ENCODE measurements around the gene PTPRA. TPM values are rescaled to one million over a fixed set of nuclear protein-coding genes. Genes with fewer than 3 reads are reported as not detected.
A peak's percentile ranks its signal among the peaks of the same experiment; 100 is the strongest.

The PTPRA gene
- total RNA-seq, 1 experiment from 2014 or later: 26.9 TPM

- in situ Hi-C loops (cut with HindIII; ENCODE audit: low pct_unique_long_range_greater_than_20kb, low sequenced_read_pairs): no loop called here
- no peak for DNase-seq (ENCODE audit: low read depth)
Observed at GRCh38 chr20:2909953-2910352, 36.7 kb downstream of the PTPRA start.

- in situ Hi-C loops (cut with HindIII; ENCODE audit: low pct_unique_long_range_greater_than_20kb, low sequenced_read_pairs): no loop called here
Observed at GRCh38 chr20:2911200-2911599, 37.9 kb downstream of the PTPRA start.

GRCh38 chr20:2914160-2914559, 40.9 kb downstream of the PTPRA start:
- peak; percentile 18 for DNase-seq (ENCODE audit: low read depth)
- in situ Hi-C loops (cut with HindIII; ENCODE audit: low pct_unique_long_range_greater_than_20kb, low sequenced_read_pairs): no loop called here

More at GRCh38 chr20:2911200-2911599, 37.9 kb downstream of the PTPRA start:
- DNase-seq (ENCODE audit: low read depth): no peak

- in situ Hi-C loops (cut with HindIII; ENCODE audit: low pct_unique_long_range_greater_than_20kb, low sequenced_read_pairs): no loop called here
- DNase-seq (ENCODE audit: low read depth): no peak
Observed at GRCh38 chr20:2917266-2917665, 44.0 kb downstream of the PTPRA start.

- in situ Hi-C loops (cut with HindIII; ENCODE audit: low pct_unique_long_range_greater_than_20kb, low sequenced_read_pairs): no loop called here
- no peak for DNase-seq (ENCODE audit: low read depth)
Observed at GRCh38 chr20:2918096-2919049, 45.1 kb downstream of the PTPRA start.

GRCh38 chr20:2919518-2920245, 46.4 kb downstream of the PTPRA start:
- in situ Hi-C loops (cut with HindIII; ENCODE audit: low pct_unique_long_range_greater_than_20kb, low sequenced_read_pairs): no loop called here
- DNase-seq (ENCODE audit: low read depth): no peak

GRCh38 chr20:2920473-2920872, 47.2 kb downstream of the PTPRA start:
- DNase-seq (ENCODE audit: low read depth): no peak
- in situ Hi-C loops (cut with HindIII; ENCODE audit: low pct_unique_long_range_greater_than_20kb, low sequenced_read_pairs): no loop called here

- in situ Hi-C loops (cut with HindIII; ENCODE audit: low pct_unique_long_range_greater_than_20kb, low sequenced_read_pairs): no loop called here
- no peak for DNase-seq (ENCODE audit: low read depth)
Observed at GRCh38 chr20:2921506-2921905, 48.2 kb downstream of the PTPRA start.

- in situ Hi-C loops (cut with HindIII; ENCODE audit: low pct_unique_long_range_greater_than_20kb, low sequenced_read_pairs): no loop called here
- DNase-seq (ENCODE audit: low read depth): no peak
Observed at GRCh38 chr20:2922957-2923356, 49.7 kb downstream of the PTPRA start.

- in situ Hi-C loops (cut with HindIII; ENCODE audit: low pct_unique_long_range_greater_than_20kb, low sequenced_read_pairs): no loop called here
- DNase-seq (ENCODE audit: low read depth): no peak
Observed at GRCh38 chr20:2930538-2930937, 57.3 kb downstream of the PTPRA start.

- no peak for DNase-seq (ENCODE audit: low read depth)
- in situ Hi-C loops (cut with HindIII; ENCODE audit: low pct_unique_long_range_greater_than_20kb, low sequenced_read_pairs): no loop called here
Observed at GRCh38 chr20:2932498-2932897, 59.2 kb downstream of the PTPRA start.

- in situ Hi-C loops (cut with HindIII; ENCODE audit: low pct_unique_long_range_greater_than_20kb, low sequenced_read_pairs): no loop called here
- no peak for DNase-seq (ENCODE audit: low read depth)
Observed at GRCh38 chr20:2937902-2938301, 64.6 kb downstream of the PTPRA start.

- DNase-seq (ENCODE audit: low read depth): no peak
- in situ Hi-C loops (cut with HindIII; ENCODE audit: low pct_unique_long_range_greater_than_20kb, low sequenced_read_pairs): no loop called here
Observed at GRCh38 chr20:2942439-2942838, 69.2 kb downstream of the PTPRA start.

- no peak for DNase-seq (ENCODE audit: low read depth)
- in situ Hi-C loops (cut with HindIII; ENCODE audit: low pct_unique_long_range_greater_than_20kb, low sequenced_read_pairs): no loop called here
Observed at GRCh38 chr20:2946988-2947961, 74.0 kb downstream of the PTPRA start.

GRCh38 chr20:2948968-2949367, 75.7 kb downstream of the PTPRA start:
- no peak for DNase-seq (ENCODE audit: low read depth)
- in situ Hi-C loops (cut with HindIII; ENCODE audit: low pct_unique_long_range_greater_than_20kb, low sequenced_read_pairs): no loop called here

- in situ Hi-C loops (cut with HindIII; ENCODE audit: low pct_unique_long_range_greater_than_20kb, low sequenced_read_pairs): no loop called here
- no peak for DNase-seq (ENCODE audit: low read depth)
Observed at GRCh38 chr20:2952766-2953165, 79.5 kb downstream of the PTPRA start.

GRCh38 chr20:2955257-2955970, 82.1 kb downstream of the PTPRA start:
- DNase-seq (ENCODE audit: low read depth): no peak
- in situ Hi-C loops (cut with HindIII; ENCODE audit: low pct_unique_long_range_greater_than_20kb, low sequenced_read_pairs): no loop called here

GRCh38 chr20:2956480-2956879, 83.2 kb downstream of the PTPRA start:
- in situ Hi-C loops (cut with HindIII; ENCODE audit: low pct_unique_long_range_greater_than_20kb, low sequenced_read_pairs): no loop called here
- DNase-seq (ENCODE audit: low read depth): no peak
